ENCODE data around the gene PDE9A.

DNA sequence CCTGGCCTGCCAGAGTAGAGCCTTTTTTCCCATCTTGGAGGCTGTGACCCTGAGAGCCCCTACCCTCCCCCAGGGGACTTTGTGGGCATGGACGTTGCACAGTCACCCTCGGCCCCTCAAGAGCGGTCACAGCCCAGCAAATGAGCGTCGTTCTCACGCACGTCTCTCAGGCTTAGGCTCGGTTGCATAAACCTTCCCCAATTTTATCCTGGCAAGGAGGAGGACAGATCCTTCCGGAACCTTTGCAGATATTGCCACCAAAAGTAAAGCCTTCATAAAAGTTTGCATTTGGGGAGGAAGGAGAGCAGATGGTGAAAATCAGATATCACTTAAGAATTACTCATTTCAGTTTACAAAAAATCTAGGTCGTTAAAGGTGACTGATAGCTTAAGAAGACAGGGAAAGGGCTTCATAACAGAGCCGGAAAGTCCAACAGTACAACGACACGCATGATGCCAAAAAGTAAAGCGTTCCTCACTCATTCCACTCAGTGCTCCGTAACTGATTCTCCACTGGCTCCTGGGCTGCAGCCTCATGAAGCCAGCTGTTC is 29.3 kb downstream of the PDE9A start:
- TF ChIP-seq, protein P1, sequence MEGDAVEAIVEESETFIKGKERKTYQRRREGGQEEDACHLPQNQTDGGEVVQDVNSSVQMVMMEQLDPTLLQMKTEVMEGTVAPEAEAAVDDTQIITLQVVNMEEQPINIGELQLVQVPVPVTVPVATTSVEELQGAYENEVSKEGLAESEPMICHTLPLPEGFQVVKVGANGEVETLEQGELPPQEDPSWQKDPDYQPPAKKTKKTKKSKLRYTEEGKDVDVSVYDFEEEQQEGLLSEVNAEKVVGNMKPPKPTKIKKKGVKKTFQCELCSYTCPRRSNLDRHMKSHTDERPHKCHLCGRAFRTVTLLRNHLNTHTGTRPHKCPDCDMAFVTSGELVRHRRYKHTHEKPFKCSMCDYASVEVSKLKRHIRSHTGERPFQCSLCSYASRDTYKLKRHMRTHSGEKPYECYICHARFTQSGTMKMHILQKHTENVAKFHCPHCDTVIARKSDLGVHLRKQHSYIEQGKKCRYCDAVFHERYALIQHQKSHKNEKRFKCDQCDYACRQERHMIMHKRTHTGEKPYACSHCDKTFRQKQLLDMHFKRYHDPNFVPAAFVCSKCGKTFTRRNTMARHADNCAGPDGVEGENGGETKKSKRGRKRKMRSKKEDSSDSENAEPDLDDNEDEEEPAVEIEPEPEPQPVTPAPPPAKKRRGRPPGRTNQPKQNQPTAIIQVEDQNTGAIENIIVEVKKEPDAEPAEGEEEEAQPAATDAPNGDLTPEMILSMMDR (IDR thresholded peaks at IDR 0.05) = no peak
- TF ChIP-seq POLR2AphosphoS5 (IDR thresholded peaks at IDR 0.05) (no peak), POLR2A (IDR thresholded peaks at IDR 0.05; ENCODE audit: low read depth) (no peak), EP300 (IDR thresholded peaks at IDR 0.05) (no peak)

Data from esophagus muscularis mucosa (tissue), 4 donors.